Osteoblast (primary cell): ENCODE data around the gene CAMTA1. TPM values are rescaled to one million over a fixed set of nuclear protein-coding genes. Genes with fewer than 3 reads are reported as not detected.

ENCODE experiments used
- DNase-seq: peaks from one replicate; pipeline ENCODE4 v3.0.0; 2011; ENCODE audit warnings: low spot score, mixed read lengths; ENCODE audit not compliant: insufficient read length; ENCODE audit errors: missing footprints
- H2AFZ ChIP-seq: 2 replicates; pipeline ENCODE4 v1.6.0; 2011; ENCODE audit warnings: mild to moderate bottlenecking, low read length
- H3K27ac ChIP-seq: 2 replicates; pipeline ENCODE4 v1.5.1; 2011; ENCODE audit warnings: mild to moderate bottlenecking, low read depth, low read length, moderate library complexity
- H3K27me3 ChIP-seq: 2 replicates; pipeline ENCODE4 v1.6.0; 2012; ENCODE audit warnings: mild to moderate bottlenecking, control low read depth, inconsistent platforms, low read length, moderate library complexity; ENCODE audit not compliant: insufficient read depth
- H3K36me3 ChIP-seq: 2 replicates; pipeline ENCODE4 v1.5.1; 2011; ENCODE audit warnings: mild to moderate bottlenecking, low read length, control low read depth, moderate library complexity; ENCODE audit not compliant: insufficient read depth
- H3K4me1 ChIP-seq: 2 replicates; pipeline ENCODE4 v1.5.1; 2011; ENCODE audit warnings: mild to moderate bottlenecking, low read length, control low read depth, moderate library complexity; ENCODE audit not compliant: insufficient read depth
- H3K4me2 ChIP-seq: 2 replicates; pipeline ENCODE4 v1.6.0; 2011; ENCODE audit warnings: mild to moderate bottlenecking, low read length; ENCODE audit not compliant: insufficient read depth
- H3K4me3 ChIP-seq: fragments of 200-600 bp; sonication (generic); 3 replicates; pipeline ENCODE4 v1.5.1; 2012; ENCODE audit warnings: mild to moderate bottlenecking, low read length, inconsistent platforms; ENCODE audit not compliant: insufficient read depth
- H3K79me2 ChIP-seq: 2 replicates; pipeline ENCODE4 v1.6.0; 2012; ENCODE audit warnings: mild to moderate bottlenecking, low read length, control low read depth, inconsistent platforms; ENCODE audit not compliant: insufficient read depth
- H3K9me3 ChIP-seq: 2 replicates; pipeline ENCODE4 v1.5.1; 2011; ENCODE audit warnings: low read depth, low read length, control low read depth
- H4K20me1 ChIP-seq: 2 replicates; pipeline ENCODE4 v1.6.0; 2012; ENCODE audit warnings: mild to moderate bottlenecking, low read length, control low read depth; ENCODE audit not compliant: insufficient read depth
- CTCF ChIP-seq: IDR thresholded peaks from 2 replicates; pipeline ENCODE4 v1.5.1; 2011; ENCODE audit warnings: mild to moderate bottlenecking, low read depth, low read length, moderate library complexity; ENCODE audit errors: extremely low read depth
- total RNA-seq: library from RNA; depleted of rRNA; stranded (reverse); fragments of >200 nt; gene quantifications from 2 replicates; pipeline ENCODE4 v1.2.3, GENCODE V29; 2012

Gene CAMTA1
- total RNA-seq, 1 donor = 47.4 TPM

DNA sequence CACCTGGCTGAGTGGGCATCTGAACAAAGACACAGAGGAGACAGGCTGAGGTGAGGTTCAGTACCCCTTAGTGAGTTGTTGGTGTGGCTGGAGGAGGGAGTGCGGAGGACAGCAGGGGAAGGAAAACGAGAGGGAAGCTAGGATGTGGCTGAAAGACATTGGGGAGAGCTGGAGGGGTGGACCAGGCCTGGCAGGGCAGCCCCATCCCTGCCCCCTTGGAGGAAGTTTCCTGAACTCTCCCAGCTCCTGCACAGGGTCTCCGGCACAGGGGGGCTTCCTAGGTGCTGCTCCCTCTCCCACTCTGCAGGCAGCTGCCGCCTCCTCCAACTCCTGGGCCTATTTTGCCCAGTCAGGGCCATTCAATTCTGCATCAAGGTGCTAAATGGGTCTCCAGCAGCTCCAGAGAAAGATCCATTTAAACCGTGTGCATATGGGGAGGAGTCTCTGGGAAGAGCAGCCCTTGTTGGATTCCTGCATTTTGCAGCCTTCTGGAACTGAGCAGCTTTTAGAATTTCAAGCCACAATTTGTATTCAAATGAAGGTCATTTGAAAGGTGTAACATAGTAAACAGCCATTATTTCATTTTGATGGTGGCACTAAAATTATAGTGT lies 193.9 kb downstream of the CAMTA1 start:
- no peaks in the 10 kb centered on the region for H3K79me2 ChIP-seq
- no peak overlapping the region for H2AFZ ChIP-seq
- no peaks in the 10 kb centered on the region for H3K9me3 ChIP-seq
- H3K4me1 ChIP-seq = no peaks in the 10 kb centered on the region
- no peaks in the 10 kb centered on the region for H4K20me1 ChIP-seq
- no peaks in the 10 kb centered on the region for H3K36me3 ChIP-seq
- DNase-seq = peak; percentile 56
- H3K4me3 ChIP-seq = no peak overlapping the region
- no peak overlapping the region for H3K27ac ChIP-seq
- H3K4me2 ChIP-seq = no peak overlapping the region
- no peak for TF ChIP-seq CTCF
- H3K27me3 ChIP-seq = peaks cover 6% of the 10 kb centered on the region

GRCh38 chr1:6981595-6981994 lies 196.3 kb downstream of the CAMTA1 start:
- H3K36me3 ChIP-seq = no peaks in the 10 kb centered on the region
- no peak for DNase-seq
- no peaks in the 10 kb centered on the region for H3K9me3 ChIP-seq
- H3K27me3 ChIP-seq = peaks cover 14% of the 10 kb centered on the region
- no peak overlapping the region for H3K4me2 ChIP-seq
- no peak for TF ChIP-seq CTCF
- H4K20me1 ChIP-seq = no peaks in the 10 kb centered on the region
- H3K27ac ChIP-seq = no peak overlapping the region
- no peaks in the 10 kb centered on the region for H3K79me2 ChIP-seq
- no peak overlapping the region for H3K4me3 ChIP-seq
- no peaks in the 10 kb centered on the region for H3K4me1 ChIP-seq
- no peak overlapping the region for H2AFZ ChIP-seq

DNA sequence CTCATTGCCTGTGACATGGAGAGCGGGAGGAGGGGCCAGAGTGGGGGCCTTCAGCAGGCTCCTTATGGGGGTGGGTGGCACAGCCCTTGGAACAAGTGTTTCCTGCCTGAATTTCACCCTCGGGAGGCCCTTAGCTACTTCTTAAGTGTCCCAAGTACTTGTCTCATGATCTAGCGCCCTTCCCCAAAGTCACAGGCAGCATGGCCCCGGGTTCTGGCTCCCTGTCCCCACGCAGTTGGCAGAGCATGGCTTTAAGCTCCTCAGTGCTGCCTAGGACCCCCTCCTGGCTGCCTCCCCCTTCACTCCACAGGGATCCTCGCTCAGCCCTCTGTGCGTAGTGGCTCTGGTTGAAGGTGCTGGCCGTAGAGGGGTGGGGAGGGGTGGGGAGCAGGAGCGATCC lies 197.2 kb downstream of the CAMTA1 start:
- Histone ChIP-seq H3K79me2 (no peaks in the 10 kb centered on the region), H3K4me2 (no peak overlapping the region), H3K36me3 (no peaks in the 10 kb centered on the region), H4K20me1 (no peaks in the 10 kb centered on the region), H3K4me1 (no peaks in the 10 kb centered on the region), H3K9me3 (no peaks in the 10 kb centered on the region), H3K4me3 (no peak overlapping the region), H3K27me3 (peaks cover 16% of the 10 kb centered on the region), H3K27ac (no peak overlapping the region), H2AFZ (no peak overlapping the region)
- no peak for TF ChIP-seq CTCF
- no peak for DNase-seq

GRCh38 chr1:6982860-6983259 lies 197.6 kb downstream of the CAMTA1 start:
- no peak for DNase-seq
- Histone ChIP-seq H3K4me3 (no peak overlapping the region), H3K27me3 (peaks cover 16% of the 10 kb centered on the region), H3K9me3 (no peaks in the 10 kb centered on the region), H3K4me1 (no peaks in the 10 kb centered on the region), H3K36me3 (no peaks in the 10 kb centered on the region), H3K4me2 (no peak overlapping the region), H4K20me1 (no peaks in the 10 kb centered on the region), H3K79me2 (no peaks in the 10 kb centered on the region), H2AFZ (no peak overlapping the region), H3K27ac (no peak overlapping the region)
- TF ChIP-seq CTCF = no peak
